Epidermal melanocyte (primary cell): ENCODE data around the gene CD82.

Experiments used
- DNase-seq: peaks from one replicate; pipeline ENCODE4 v3.0.0; 2011; ENCODE audit warnings: low spot score; ENCODE audit not compliant: insufficient read length

Gene CD82

GRCh38 chr11:44575962-44576361, 10.5 kb downstream of the CD82 start:
- DNase-seq = no peak

DNA sequence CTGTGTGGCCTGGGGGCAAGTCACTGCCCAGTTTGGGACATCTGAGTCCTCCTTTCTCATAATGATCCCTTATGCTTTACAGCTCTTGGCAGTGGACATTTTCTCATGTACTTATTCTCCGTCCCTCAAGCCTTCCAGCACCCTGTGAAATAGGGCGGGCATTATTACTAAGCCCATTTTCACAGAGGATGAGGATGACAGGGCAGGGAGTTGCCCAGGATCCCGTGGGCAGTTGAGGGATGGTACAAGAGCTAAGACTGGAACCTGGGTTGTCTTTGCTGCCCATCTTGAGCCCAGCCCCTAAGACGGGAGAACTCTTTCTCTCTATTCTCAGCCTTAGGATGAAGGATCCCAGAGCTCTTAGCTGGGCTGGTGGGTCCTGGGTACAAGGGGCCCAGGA, 11.2 kb downstream of the CD82 start:
- DNase-seq = no peak

DNA sequence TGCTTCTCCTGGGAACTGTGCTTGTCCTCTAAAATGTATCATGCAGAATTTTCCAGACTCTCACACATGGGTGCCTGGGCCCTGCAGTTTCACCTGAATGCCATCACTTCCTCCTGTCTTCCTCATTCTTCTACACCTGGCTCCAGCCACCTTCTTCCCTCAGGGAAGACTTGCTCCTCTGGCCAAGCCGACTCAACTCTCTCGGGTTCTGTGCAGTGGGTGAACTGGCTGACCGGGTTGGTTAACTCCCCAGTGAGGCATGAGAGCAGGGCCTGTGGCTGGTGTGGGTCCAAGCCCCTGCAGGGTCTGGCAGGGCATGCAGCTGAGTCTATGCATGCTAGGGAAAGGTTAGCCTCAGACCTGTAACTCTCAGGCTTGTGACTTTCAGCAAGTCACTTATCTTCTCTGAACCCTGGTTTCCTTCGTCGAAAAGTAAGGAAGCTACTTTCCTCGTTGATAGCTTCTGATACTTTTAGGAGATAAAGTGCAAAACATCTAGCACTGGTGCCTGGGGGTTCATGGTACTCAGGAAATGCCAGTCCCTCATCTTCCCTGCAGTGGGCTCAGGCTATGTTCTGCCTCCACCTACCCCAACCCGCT, 11.9 kb downstream of the CD82 start:
- no peak for DNase-seq

GRCh38 chr11:44578279-44578678, 12.8 kb downstream of the CD82 start:
- no peak for DNase-seq

- no peak for DNase-seq
Measured at GRCh38 chr11:44579302-44579761, 13.9 kb downstream of the CD82 start.

DNA sequence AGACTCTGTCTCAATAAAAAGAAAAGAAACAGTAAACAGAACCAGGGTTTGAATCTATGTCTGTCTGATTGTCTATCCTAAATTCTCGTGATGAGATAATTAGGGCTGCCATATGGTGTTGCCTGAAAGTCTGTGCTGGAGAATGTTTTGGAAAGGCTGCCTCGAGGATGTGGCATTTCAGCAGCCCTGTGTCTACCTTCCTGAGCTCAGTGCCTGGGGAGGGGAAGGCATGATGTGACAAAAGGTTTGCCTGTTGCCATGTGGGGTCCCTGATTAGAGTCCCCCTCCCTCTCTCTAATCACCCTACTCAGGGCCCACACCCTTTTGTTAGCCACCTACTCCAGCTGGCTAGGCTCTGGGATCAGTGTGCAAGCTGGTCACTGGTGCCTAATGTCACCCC, 15.2 kb downstream of the CD82 start:
- no peak for DNase-seq

DNA sequence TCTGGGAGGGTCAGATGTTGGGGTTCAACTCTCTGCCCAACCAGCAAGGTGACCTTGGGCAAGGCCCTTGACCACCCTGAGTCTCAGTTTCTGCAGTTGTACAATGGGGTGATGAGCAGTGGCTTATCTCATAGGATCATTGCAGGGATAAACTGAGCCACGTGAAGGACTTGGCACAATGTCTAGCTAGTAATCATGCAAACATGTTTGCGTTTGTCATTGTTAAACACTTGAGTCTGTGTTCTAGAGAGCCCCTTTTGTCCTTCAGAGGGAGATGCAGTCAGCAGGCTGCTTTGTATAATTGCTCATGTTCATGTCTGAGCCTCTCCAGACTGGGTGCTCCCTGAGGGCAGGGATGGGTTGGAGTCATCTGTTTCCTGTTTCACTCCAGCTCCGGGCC, 15.8 kb downstream of the CD82 start:
- DNase-seq = no peak

GRCh38 chr11:44582641-44583352, 17.3 kb downstream of the CD82 start:
- DNase-seq = no peak

DNA sequence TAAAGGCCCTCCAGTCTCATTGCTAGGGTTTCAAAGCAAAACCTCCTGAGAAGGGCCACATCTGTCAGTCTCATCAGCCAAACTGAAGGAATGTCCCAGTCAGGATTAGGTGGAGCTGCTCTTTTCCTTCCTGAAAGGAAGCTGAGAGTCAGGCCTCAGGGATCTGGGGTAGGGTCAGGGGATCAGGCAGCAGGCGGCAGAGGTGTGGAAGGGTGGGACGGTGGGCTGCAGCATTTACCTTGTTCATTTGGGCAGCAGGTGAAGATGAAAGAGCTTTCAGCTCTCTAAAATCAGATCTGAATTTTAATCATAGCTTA, 17.8 kb downstream of the CD82 start:
- DNase-seq = no peak

- DNase-seq = no peak
Measured at GRCh38 chr11:44585421-44585820, 20.0 kb downstream of the CD82 start.

DNA sequence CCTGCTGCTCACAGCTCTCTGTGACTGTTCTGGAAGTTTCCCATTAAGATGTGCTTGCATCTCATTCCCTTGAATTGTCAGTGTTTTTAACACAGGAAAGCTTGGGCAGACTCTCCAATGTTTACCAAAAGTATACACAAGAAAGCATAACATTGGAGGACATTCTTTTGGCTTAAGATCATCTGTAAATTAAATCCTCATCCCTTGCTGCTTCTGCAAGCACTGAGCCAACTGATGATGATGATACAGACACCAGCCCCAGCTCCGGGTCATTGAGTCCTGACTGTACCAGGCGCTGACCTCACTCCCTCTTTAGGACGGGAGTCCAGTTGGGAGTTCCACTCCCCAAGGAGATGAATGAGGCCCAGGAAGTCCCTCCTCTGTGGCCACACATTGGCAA, 23.8 kb downstream of the CD82 start:
- DNase-seq = no peak

GRCh38 chr11:44590769-44591168, 25.3 kb downstream of the CD82 start:
- DNase-seq = no peak

GRCh38 chr11:44591557-44591956, 26.1 kb downstream of the CD82 start:
- DNase-seq = no peak

DNA sequence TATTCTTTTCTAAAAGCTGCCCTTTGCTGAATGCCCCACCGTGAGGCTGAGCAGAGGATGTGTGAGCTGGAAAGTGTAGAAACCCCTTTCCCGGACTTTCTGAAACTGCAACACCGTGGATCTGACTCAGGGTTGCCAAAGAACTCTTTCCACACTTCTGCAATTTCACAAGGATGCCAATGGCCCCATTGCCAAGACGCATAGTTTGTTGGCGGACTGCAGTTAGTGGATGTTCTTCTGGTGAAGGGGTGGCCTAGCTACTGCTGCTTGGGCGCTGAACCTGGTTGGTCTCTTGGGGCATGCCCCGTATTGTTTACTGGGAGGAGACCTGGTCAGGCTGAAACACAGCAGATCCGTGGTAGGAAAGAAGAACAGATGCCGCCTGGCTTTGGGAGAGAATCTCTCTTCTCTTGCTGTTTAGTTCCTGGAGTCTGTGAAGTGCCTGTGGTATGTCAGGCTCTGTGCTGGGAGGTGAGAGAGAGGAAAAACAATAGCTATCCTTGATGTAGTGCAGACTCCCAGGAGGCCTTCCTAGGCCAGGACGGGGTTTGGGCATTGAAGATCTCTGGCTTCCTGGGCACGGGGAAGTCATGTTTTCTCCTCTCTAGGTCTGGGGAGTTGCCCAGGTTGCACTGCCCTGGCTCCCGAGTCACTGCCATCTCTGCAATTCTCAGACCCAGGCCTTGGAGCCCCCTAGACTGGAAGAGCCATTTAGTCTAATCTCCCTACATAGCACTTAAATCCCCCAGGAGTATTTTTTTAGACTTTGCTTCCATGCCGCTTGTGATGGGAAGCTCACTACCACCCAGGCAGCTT, 26.9 kb downstream of the CD82 start:
- DNase-seq = no peak

DNA sequence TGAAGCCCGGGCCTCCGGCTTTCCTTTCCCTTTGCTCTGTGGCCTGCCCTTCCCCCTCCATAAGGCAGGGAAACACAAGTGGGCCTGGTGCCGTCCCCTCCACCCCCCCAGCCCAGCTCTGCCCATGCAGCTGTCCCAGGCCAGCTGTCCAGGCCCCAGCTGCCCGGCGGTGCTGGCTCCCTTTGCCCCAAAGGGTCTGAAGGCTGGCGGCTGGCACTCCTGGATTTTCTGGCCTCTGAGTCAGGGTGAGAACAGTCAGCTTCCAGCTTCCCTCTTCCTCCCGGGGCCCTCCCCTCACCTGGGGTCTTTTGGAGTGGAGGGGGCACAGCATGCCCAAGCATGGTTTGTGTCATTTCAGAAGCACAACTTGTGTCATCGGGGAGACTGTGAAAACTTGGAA, 27.8 kb downstream of the CD82 start:
- no peak for DNase-seq

- DNase-seq = no peak
Measured at GRCh38 chr11:44595006-44595405, 29.5 kb downstream of the CD82 start.

DNA sequence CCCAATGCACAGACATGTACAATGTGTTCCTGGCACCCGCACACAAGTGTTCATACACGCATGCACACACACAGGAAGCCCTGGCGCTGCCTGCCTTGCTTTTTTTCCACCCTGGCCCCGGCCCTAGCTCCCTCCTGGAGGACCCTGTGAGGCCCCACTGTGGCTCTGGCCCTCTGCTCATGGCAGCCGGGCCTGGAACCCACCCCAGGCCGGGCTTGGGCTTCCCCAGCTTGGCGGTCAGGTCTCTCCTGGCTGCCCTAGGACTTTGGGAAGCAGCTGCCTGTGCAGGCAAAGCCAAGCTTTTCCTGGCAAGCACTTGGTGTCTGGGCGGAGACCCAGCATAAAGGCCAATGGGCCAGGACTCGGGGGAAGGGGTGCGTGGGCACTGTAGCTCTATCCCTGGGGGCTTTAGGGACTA, 30.5 kb downstream of the CD82 start:
- no peak for DNase-seq

GRCh38 chr11:44596525-44597276, 31.2 kb downstream of the CD82 start:
- DNase-seq = no peak

DNA sequence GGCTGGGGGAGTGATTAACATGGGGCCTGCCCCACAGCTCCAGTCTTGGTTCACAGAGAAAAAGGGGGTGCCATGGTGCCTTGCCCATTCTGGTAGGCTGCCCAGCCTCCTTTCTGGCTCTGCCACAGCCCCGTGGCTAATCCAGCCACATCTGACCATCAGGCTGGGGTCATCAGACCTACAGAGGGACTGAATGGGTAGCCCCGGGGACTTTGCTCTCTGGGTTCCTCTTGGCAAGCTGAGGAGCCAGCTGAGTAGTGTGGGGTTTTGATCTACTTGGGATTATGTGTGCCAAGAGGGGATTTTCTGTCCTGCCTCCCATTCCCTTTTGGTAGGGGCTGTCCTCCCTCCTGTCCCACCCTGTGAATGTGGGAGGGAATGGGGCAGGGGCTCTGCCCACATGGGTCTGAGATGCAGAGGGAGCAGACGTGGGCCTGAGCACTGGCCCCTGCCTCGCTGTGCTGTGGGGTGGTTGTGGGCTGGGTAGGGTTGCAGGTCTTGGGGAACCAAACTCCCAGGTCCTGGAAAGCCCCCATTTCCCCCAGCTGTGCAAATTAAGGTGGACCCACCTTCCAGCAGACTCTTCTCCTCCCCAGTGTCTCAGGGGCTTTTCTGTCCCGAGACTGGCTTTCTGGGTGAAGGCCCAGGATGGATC, 32.0 kb downstream of the CD82 start:
- DNase-seq = peak; percentile 51

DNA sequence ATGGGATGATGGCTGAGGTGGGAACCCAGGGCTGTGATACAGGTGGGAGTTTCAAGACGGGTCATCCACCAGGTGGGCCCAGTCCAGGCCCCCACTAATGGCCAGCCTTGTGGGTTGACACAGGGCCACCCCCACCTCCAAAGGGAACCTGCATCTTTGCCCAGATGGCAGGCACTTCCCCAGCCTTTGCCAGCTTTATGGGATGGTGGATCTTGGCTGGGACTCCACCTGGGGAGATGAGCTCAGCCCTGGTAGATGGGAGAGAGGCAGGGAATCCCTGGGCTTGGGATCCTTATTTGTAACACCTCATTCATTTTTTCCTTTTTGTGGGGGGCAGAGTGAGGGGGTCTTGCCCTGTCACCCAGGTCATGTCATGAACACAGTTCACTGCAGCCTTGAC, 33.4 kb downstream of the CD82 start:
- DNase-seq = no peak

GRCh38 chr11:44600261-44600660, 34.8 kb downstream of the CD82 start:
- no peak for DNase-seq
